H9 (cell line): ENCODE results near the gene HOXD10. TPM values are rescaled to one million over a fixed set of nuclear protein-coding genes. Genes with fewer than 3 reads are reported as not detected.

ENCODE experiments used
- DNase-seq: peaks from one replicate; pipeline ENCODE4 v3.0.0-alpha.2; 2017
- H2AFZ ChIP-seq: one replicate; pipeline ENCODE4 v1.6.1; 2013; ENCODE audit warnings: mild to moderate bottlenecking, low read length, control low read depth, moderate library complexity
- H2AK5ac ChIP-seq: 2 replicates; pipeline ENCODE4 v1.6.1; 2013; ENCODE audit warnings: low read length, control low read depth, mixed read lengths; ENCODE audit not compliant: insufficient read length
- H2BK120ac ChIP-seq: one replicate; pipeline ENCODE4 v1.6.1; 2013; ENCODE audit warnings: low read depth, mild to moderate bottlenecking, low read length, control low read depth, inconsistent platforms; ENCODE audit not compliant: poor library complexity, severe bottlenecking
- H2BK12ac ChIP-seq: 2 replicates; pipeline ENCODE4 v1.6.1; 2013; ENCODE audit warnings: low read length, control low read depth, mixed read lengths, low read depth; ENCODE audit not compliant: insufficient read length
- H2BK15ac ChIP-seq: 2 replicates; pipeline ENCODE4 v1.6.1; 2013; ENCODE audit warnings: low read depth, low read length, control low read depth
- H2BK20ac ChIP-seq: one replicate; pipeline ENCODE4 v1.6.1; 2013; ENCODE audit warnings: low read depth, mild to moderate bottlenecking, low read length, control low read depth, inconsistent platforms; ENCODE audit not compliant: poor library complexity, severe bottlenecking
- H2BK5ac ChIP-seq: 2 replicates; pipeline ENCODE4 v1.6.1; 2013; ENCODE audit warnings: low read length, control low read depth, mixed read lengths; ENCODE audit not compliant: insufficient read length
- H3K14ac ChIP-seq: 2 replicates; pipeline ENCODE4 v1.6.1; 2013; ENCODE audit warnings: low read length, control low read depth; ENCODE audit not compliant: insufficient read depth
- H3K18ac ChIP-seq: 2 replicates; pipeline ENCODE4 v1.6.1; 2013; ENCODE audit warnings: low read depth, mild to moderate bottlenecking, mixed read lengths, low read length, control low read depth; ENCODE audit not compliant: insufficient read length
- H3K23ac ChIP-seq: 2 replicates; pipeline ENCODE4 v1.6.1; 2013; ENCODE audit warnings: low read length, control low read depth, mixed read lengths, low read depth; ENCODE audit not compliant: insufficient read length
- H3K23me2 ChIP-seq: 2 replicates; pipeline ENCODE4 v1.6.1; 2013; ENCODE audit warnings: low read depth, mild to moderate bottlenecking, mixed read lengths, low read length, control low read depth; ENCODE audit not compliant: insufficient read length, poor library complexity, severe bottlenecking
- H3K27ac ChIP-seq: 2 replicates; pipeline ENCODE4 v1.5.1; 2013; ENCODE audit warnings: low read length, control low read depth, mixed read lengths, low read depth; ENCODE audit not compliant: insufficient read length
- H3K27me3 ChIP-seq: 2 replicates; pipeline ENCODE4 v1.6.1; 2013; ENCODE audit warnings: low read length, control low read depth, inconsistent platforms; ENCODE audit not compliant: insufficient read depth
- H3K4ac ChIP-seq: 2 replicates; pipeline ENCODE4 v1.6.1; 2013; ENCODE audit warnings: low read depth, mild to moderate bottlenecking, control low read depth, inconsistent platforms, low read length, moderate library complexity
- H3K4me1 ChIP-seq: 2 replicates; pipeline ENCODE4 v1.6.1; 2013; ENCODE audit warnings: low read length, control low read depth, inconsistent platforms; ENCODE audit not compliant: insufficient read depth
- H3K4me2 ChIP-seq: 2 replicates; pipeline ENCODE4 v1.6.1; 2013; ENCODE audit warnings: low read length, control low read depth, mixed read lengths; ENCODE audit not compliant: insufficient read length, insufficient read depth
- H3K56ac ChIP-seq: 2 replicates; pipeline ENCODE4 v1.6.1; 2013; ENCODE audit warnings: low read depth, mild to moderate bottlenecking, mixed read lengths, low read length, control low read depth; ENCODE audit not compliant: insufficient read length
- H3K79me1 ChIP-seq: 2 replicates; pipeline ENCODE4 v1.6.1; 2013; ENCODE audit warnings: low read depth, mild to moderate bottlenecking, moderate library complexity, low read length, control low read depth, inconsistent platforms; ENCODE audit not compliant: insufficient read depth, poor library complexity, severe bottlenecking
- H3K79me2 ChIP-seq: 2 replicates; pipeline ENCODE4 v1.6.1; 2013; ENCODE audit warnings: low read length, control low read depth, inconsistent platforms; ENCODE audit not compliant: insufficient read depth
- H3K9ac ChIP-seq: 2 replicates; pipeline ENCODE4 v1.6.1; 2013; ENCODE audit warnings: low read length, control low read depth, mixed read lengths; ENCODE audit not compliant: insufficient read length; ENCODE audit errors: extremely low read depth
- H3K9me3 ChIP-seq: one replicate; pipeline ENCODE4 v1.6.1; 2013; ENCODE audit warnings: low read depth, low read length, inconsistent platforms; ENCODE audit not compliant: control insufficient read depth
- H3T11ph ChIP-seq: one replicate; pipeline ENCODE4 v1.6.1; 2013; ENCODE audit warnings: mild to moderate bottlenecking, low read length, control low read depth, inconsistent platforms
- H4K20me1 ChIP-seq: one replicate; pipeline ENCODE4 v1.6.1; 2013; ENCODE audit not compliant: control insufficient read depth, insufficient read length, insufficient read depth
- H4K5ac ChIP-seq: 2 replicates; pipeline ENCODE4 v1.6.1; 2013; ENCODE audit warnings: low read depth, mild to moderate bottlenecking, mixed read lengths, low read length, control low read depth; ENCODE audit not compliant: insufficient read length
- H4K8ac ChIP-seq: replicated peaks from 2 replicates; pipeline ENCODE4 v1.6.1; 2013; ENCODE audit warnings: low read length, control low read depth, mixed read lengths, low read depth; ENCODE audit not compliant: insufficient read length
- H4K91ac ChIP-seq: 2 replicates; pipeline ENCODE4 v1.6.1; 2013; ENCODE audit warnings: low read depth, mild to moderate bottlenecking, moderate library complexity, mixed read lengths, low read length, control low read depth; ENCODE audit not compliant: insufficient read length
- H3K27ac Mint-ChIP-seq, 3 experiments: 2 replicates in 2 of 3; 3 replicates in 1 of 3; pipeline ENCODE4 v1.8.0; 2020 to 2021; ENCODE audit warnings: mixed read lengths in 3 of 3, mild to moderate bottlenecking in 1 of 3, moderate library complexity in 1 of 3
- H3K27me3 Mint-ChIP-seq: 2 replicates; pipeline ENCODE4 v1.8.0; 2021; ENCODE audit warnings: low read depth, mild to moderate bottlenecking, moderate library complexity, mixed read lengths
- H3K36me3 Mint-ChIP-seq, 3 experiments: 2 replicates in 2 of 3; 3 replicates in 1 of 3; pipeline ENCODE4 v1.8.0; 2020 to 2021; ENCODE audit warnings: low read depth in 3 of 3, mixed read lengths in 3 of 3; ENCODE audit not compliant: insufficient read depth in 1 of 3
- H3K4me1 Mint-ChIP-seq, 2 experiments: 2 replicates each; pipeline ENCODE4 v1.8.0; 2020; ENCODE audit warnings: mixed read lengths in 2 of 2
- H3K4me3 Mint-ChIP-seq, 2 experiments: 2 replicates in 1 of 2; 3 replicates in 1 of 2; pipeline ENCODE4 v1.8.0; 2020 to 2021; ENCODE audit warnings: mild to moderate bottlenecking in 2 of 2, mixed read lengths in 2 of 2, moderate library complexity in 1 of 2
- H3K9me3 Mint-ChIP-seq, 2 experiments: 2 replicates in 1 of 2; 3 replicates in 1 of 2; pipeline ENCODE4 v1.8.0; 2020; ENCODE audit warnings: mild to moderate bottlenecking in 2 of 2, mixed read lengths in 2 of 2, moderate library complexity in 1 of 2
- CTCF ChIP-seq: fragments of 200-600 bp; sonication (generic); conservative IDR thresholded peaks from 3 replicates; pipeline ENCODE4 v1.8.0; 2021; ENCODE audit warnings: antibody characterized with exemption, mild to moderate bottlenecking
- WGBS: extraction: QIAGEN DNeasy Blood & Tissue Kit; methylation state at CpG from one replicate; pipeline ENCODE4 v1.1.7; 2013; ENCODE audit warnings: missing lambda C conversion rate, low lambda C conversion rate, mixed read lengths; ENCODE audit not compliant: insufficient read length; ENCODE audit errors: extremely low coverage; 5-methylcytosine and 5-hydroxymethylcytosine counted together
- total RNA-seq: library from RNA; stranded (reverse); gene quantifications from 2 replicates; pipeline ENCODE4 v1.2.1, GENCODE V29; 2021

Gene HOXD10
- total RNA-seq, 1 experiment from 2014 or later, result not detected

DNA sequence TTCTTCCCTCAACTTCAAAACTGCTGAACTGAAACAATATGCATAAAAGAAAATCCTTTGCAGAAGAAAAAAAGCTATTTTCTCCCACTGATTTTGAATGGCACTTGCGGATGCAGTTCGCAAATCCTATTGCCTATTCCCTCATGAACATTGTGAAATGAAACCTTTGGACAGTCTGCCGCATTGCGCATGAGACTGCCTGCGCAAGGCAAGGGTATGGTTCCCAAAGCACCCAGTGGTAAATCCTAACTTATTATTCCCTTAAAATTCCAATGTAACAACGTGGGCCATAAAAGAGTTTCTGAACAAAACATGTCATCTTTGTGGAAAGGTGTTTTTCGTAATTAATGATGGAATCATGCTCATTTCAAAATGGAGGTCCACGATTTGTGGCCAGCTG lies 21.3 kb downstream of the HOXD10 start:
- Histone ChIP-seq H2AFZ (no peak overlapping the region), H3K27ac (no peak overlapping the region), H2BK15ac (no peak overlapping the region), H3K4me2 (no peak overlapping the region), H3K23ac (no peak overlapping the region), H2BK5ac (no peak overlapping the region), H3K18ac (no peak overlapping the region), H3K14ac (no peak overlapping the region), H3K56ac (no peak overlapping the region), H3K79me2 (no peaks in the 10 kb centered on the region), H2BK120ac (no peak overlapping the region), H3K4ac (no peak overlapping the region), H3K9me3 (no peaks in the 10 kb centered on the region), H3T11ph (no peak overlapping the region), H2BK20ac (no peak overlapping the region), H3K23me2 (peaks cover 8% of the 10 kb centered on the region), H2BK12ac (no peak overlapping the region), H4K5ac (no peak overlapping the region), H3K9ac (no peak overlapping the region), H4K20me1 (no peaks in the 10 kb centered on the region), H4K8ac (no peak overlapping the region), H3K79me1 (no peaks in the 10 kb centered on the region), H4K91ac (no peak overlapping the region), H3K27me3 (peaks cover 89% of the 10 kb centered on the region), H2AK5ac (no peak overlapping the region), H3K4me1 (no peaks in the 10 kb centered on the region; the same call in 1 of the 2 replicates)
- H3K36me3 Mint-ChIP-seq, result no peaks in the 10 kb centered on the region
- no peak overlapping the region for H3K27ac Mint-ChIP-seq
- H3K4me3 Mint-ChIP-seq, result no peak overlapping the region
- peaks cover under 1 to 4% of the 10 kb centered on the region in 2 experiments; a peak in 4 of 5 replicates for H3K9me3 Mint-ChIP-seq
- no CpG with 5 or more reads among the region's 8 CpGs for WGBS
- peaks cover 98% of the 10 kb centered on the region for H3K27me3 Mint-ChIP-seq
- DNase-seq, result no peak
- H3K4me1 Mint-ChIP-seq, result peaks cover 2 to 11% of the 10 kb centered on the region in 2 experiments; a peak in 3 of 4 replicates
- TF ChIP-seq CTCF, result no peak
